ENCODE measurements around the gene MLXIPL. TPM values are rescaled to one million over a fixed set of nuclear protein-coding genes. Genes with fewer than 3 reads are reported as not detected.
A peak's percentile ranks its signal among the peaks of the same experiment; 100 is the strongest.
"Not testable (repeated sequence)": the region's sequence is repeated elsewhere in the genome, so short reads cannot be mapped to it uniquely, and the experiment has no call there.

MLXIPL gene
- total RNA-seq, 2 experiments from 2014 or later: not detected

DNA sequence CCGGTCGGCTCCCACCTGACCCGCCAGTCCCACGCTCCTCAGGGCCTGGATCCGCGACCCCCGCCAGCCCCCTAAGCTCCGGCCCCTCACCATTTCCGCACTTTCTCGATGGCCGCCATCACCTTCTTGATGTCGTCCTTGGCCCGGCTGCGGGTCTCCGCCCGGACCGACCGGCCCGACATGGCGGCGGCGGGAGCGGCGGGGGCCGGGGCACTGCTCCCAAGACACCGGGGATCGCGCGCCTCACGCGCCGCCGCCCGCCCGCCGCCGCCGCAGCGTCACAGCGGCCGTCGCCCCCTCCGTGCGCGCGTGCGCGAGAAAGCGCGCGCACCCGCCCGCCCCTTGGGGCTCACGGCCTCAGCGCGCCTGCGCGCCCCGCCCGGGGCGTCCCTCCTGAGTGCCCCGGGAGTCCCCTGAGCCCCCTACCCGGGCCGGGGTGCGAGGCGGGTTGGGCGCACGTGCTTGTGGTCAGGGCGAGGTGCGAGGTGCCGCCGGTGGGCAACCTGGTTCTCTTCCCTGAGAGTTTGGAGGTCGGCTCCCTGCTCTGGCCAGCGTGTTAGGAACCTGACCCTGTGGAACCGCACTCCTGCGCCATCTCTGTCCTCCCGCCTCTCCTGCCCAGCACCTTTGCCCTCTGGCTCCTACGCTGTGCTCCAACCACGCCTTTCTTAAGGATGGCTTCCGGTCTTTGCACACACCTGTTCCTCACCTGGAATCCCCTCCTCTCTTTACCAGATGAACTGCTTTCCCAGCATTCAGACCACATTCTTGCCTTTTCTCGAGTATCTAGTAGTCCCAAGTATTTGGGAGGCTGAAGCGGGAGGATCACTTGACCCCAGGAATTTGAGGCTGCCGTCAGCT is 66.7 kb downstream of the MLXIPL start, which contains the start of gene BCL7B:
Gene BCL7B (minus strand): TSS at position 294 of the 861 bp plus-strand sequence. CDS start 112 bp downstream, at position 182.
- no peaks in the 10 kb centered on the region for H3K27me3 Mint-ChIP-seq
- intact Hi-C loops (cut with micrococcal nuclease): loop anchor here (2.0 kb wide), 1 partner anchor 35 kb away; the partner anchor contains the start of gene BAZ1B
- TF ChIP-seq, protein P1, sequence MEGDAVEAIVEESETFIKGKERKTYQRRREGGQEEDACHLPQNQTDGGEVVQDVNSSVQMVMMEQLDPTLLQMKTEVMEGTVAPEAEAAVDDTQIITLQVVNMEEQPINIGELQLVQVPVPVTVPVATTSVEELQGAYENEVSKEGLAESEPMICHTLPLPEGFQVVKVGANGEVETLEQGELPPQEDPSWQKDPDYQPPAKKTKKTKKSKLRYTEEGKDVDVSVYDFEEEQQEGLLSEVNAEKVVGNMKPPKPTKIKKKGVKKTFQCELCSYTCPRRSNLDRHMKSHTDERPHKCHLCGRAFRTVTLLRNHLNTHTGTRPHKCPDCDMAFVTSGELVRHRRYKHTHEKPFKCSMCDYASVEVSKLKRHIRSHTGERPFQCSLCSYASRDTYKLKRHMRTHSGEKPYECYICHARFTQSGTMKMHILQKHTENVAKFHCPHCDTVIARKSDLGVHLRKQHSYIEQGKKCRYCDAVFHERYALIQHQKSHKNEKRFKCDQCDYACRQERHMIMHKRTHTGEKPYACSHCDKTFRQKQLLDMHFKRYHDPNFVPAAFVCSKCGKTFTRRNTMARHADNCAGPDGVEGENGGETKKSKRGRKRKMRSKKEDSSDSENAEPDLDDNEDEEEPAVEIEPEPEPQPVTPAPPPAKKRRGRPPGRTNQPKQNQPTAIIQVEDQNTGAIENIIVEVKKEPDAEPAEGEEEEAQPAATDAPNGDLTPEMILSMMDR (IDR thresholded peaks at IDR 0.05): no peak

DNA sequence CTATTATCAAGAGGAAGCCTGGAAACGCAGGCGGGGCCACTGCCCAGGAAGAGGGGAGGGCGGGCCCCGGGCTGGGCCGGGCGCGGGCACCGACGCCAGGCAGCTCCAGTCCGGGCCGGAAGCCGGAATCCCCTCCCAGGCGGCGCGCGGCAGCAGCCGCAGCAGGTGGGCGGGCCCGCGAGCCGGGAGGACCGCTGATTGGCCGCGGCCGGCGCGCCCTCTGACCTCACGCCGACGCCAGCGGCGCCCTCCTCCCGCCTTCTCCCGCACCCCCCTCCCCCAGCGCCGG is 67.3 kb downstream of the MLXIPL start:
- Mint-ChIP-seq H3K4me1 (ENCODE audit: low read depth) (peaks cover 40% of the 10 kb centered on the region), H3K27ac (peak overlapping the region; percentile 93), H3K9me3 (no peaks in the 10 kb centered on the region), H3K4me3 (peak overlapping the region; percentile 88), H3K27me3 (no peaks in the 10 kb centered on the region), H3K36me3 (ENCODE audit: low read depth) (peaks cover 19% of the 10 kb centered on the region)
- peak; percentile 93 for DNase-seq
- peak; percentile 92 for ATAC-seq
- ChIA-PET POLR2A (interaction anchor here (0.6 to 4.6 kb wide), 14 partner anchors 9 to 202 kb away, joined by 3 to 31 read pairs (median 4); partner anchors contain the start of genes BAZ1B and TBL2), CTCF (interaction anchor here (1.3 kb wide), 2 partner anchors 9 to 145 kb away, joined by 3 to 5 read pairs; no protein-coding TSS in a partner anchor)
- intact Hi-C loops (cut with micrococcal nuclease): loop anchor here (2.0 kb wide), 1 partner anchor 34 kb away; the partner anchor contains the start of gene BAZ1B
- TF ChIP-seq, protein P1 (IDR thresholded peaks at IDR 0.05): no peak

More for the DNA sequence above, 66.7 kb downstream of the MLXIPL start, which contains the start of gene BCL7B:
- H3K27ac Mint-ChIP-seq: peak within 1 kb of the TSS; percentile 96
- ATAC-seq (peak; percentile 64), DNase-seq (peak; percentile 75)
- ChIA-PET CTCF (interaction anchor here (0.9 to 1.3 kb wide), 2 partner anchors 9 to 35 kb away, joined by 3 to 5 read pairs; no protein-coding TSS in a partner anchor), POLR2A (interaction anchor here (0.7 to 4.6 kb wide), 10 partner anchors 9 to 203 kb away, joined by 3 to 31 read pairs (median 5); partner anchors contain the start of genes BAZ1B and TBL2)
- H3K9me3 Mint-ChIP-seq: no peaks in the 10 kb centered on the region
- H3K4me3 Mint-ChIP-seq: peak within 1 kb of the TSS; percentile 88
- H3K36me3 Mint-ChIP-seq (ENCODE audit: low read depth): peaks cover 16% of the 10 kb centered on the region
- H3K4me1 Mint-ChIP-seq (ENCODE audit: low read depth): peaks cover 38% of the 10 kb centered on the region

DNA sequence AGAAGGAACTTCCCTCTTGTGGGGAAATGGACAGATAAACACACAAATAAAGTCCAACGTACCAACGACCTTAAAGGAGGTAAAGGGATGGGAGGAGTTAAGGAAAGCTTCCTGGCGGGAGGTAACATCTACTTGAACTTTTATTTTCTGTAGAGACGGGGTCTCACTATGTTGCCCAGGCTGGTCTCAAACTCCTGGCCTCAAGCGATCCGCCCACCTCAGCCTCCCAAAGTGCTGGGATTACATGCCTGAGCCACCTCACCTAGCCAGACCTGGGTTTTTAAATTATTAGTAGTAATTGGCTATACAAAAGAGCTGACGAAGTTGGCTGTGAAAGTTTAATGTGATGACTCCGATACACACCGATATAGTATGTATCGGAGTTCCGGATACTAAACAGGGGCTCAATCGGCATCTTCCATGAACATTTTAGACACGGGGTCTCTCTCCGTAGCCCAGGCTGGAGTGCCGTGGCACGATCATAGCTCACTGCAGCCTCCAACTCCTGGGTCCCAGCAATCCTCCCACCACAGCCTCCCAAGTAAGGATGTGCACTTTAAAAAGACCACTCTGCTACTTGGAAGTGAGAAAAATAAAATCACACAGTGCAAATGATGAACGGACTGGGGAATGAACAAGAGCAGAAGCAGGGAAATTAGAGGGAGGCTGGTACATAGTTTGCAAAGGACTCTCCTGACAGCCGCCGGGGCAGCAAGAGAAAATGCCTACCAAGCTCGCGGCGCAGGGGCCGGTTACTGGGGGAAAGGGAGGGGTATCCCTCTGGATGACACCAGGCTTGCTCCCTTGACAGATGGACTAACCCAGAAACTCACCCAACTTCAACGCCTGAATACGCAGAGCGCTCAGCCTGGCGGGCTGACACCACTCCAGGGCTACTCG is 67.9 kb downstream of the MLXIPL start:
- TF ChIP-seq, protein P1 (IDR thresholded peaks at IDR 0.05): no peak
- intact Hi-C loops (cut with micrococcal nuclease): loop anchor here (2.0 kb wide), 1 partner anchor 34 kb away; the partner anchor contains the start of gene BAZ1B
- H3K9me3 Mint-ChIP-seq: no peaks in the 10 kb centered on the region

DNA sequence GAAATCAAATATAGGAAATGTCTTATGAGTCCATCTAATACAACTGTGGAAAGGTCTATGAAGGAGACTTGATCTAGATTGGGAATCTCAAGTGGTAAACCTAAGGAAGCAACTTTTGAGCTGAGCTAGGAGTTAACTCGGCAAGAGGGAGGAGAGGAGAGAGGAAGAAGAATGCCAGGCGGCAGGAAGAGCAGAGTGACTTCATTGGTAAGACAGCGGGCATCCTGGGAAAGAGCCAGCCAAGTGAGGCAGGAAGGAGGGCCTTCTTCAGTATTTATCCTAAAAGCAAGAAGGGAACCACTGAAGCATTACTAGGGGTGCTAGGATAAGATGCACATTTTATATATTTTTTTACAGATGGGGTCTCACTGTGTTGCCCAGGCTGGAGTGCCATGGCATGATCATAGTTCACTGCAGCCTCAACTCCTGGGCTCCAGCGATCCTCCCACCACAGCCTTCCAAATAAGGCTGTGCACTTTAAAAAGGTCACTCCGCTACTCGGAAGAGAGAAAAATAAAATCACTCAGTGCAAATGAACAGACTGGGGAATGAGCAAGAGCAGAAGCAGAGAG is 68.8 kb downstream of the MLXIPL start:
- no peak for ATAC-seq
- peak overlapping the region; percentile 88 for H3K4me3 Mint-ChIP-seq
- intact Hi-C loops (cut with micrococcal nuclease): no loop called here

More for the DNA sequence above, 67.9 kb downstream of the MLXIPL start:
- ChIA-PET POLR2A (interaction anchor here (0.6 to 4.6 kb wide), 14 partner anchors 9 to 201 kb away, joined by 3 to 31 read pairs (median 4); partner anchors contain the start of genes BAZ1B and TBL2), CTCF (interaction anchor here (0.7 to 1.3 kb wide), 3 partner anchors 10 to 146 kb away, joined by 3 to 5 read pairs (median 3); no protein-coding TSS in a partner anchor)
- Mint-ChIP-seq H3K4me3 (peak overlapping the region; percentile 88), H3K4me1 (ENCODE audit: low read depth) (peaks cover 41% of the 10 kb centered on the region), H3K27me3 (no peaks in the 10 kb centered on the region), H3K36me3 (ENCODE audit: low read depth) (peaks cover 20% of the 10 kb centered on the region), H3K27ac (peak overlapping the region; percentile 80)
- no peak for ATAC-seq
- DNase-seq: no peak

DNA sequence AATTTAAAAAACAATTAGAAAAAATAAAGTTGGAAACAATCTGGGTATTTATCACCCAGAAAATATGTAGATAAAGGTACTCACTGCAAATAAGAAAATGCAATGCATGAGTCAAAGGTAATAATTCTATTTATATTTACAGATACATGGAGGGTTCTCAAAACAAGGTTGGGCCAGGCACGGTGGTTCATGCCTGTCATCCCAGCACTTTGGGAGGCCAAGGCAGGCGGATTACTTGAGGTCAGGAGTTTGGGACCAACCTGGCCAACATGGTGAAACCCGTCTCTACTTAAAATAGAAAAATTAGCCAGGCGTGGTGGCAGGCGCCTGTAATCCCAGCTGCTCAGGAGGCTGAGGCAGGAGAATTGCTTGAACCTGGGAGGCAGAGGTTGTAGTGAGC is 74.2 kb downstream of the MLXIPL start:
- H3K4me1 Mint-ChIP-seq (ENCODE audit: low read depth): peaks cover 40% of the 10 kb centered on the region
- DNase-seq; H3K27me3 Mint-ChIP-seq; H3K27ac Mint-ChIP-seq; ATAC-seq; intact Hi-C loops (cut with micrococcal nuclease); H3K4me3 Mint-ChIP-seq; H3K9me3 Mint-ChIP-seq: not testable (repeated sequence)
- CTCF ChIA-PET: interaction anchor here (0.9 to 1.3 kb wide), 2 partner anchors 22 to 57 kb away, joined by 4 read pairs; no protein-coding TSS in a partner anchor
- POLR2A ChIA-PET: interaction anchor here (1.3 kb wide), 1 partner anchor 12 kb away, joined by 4 read pairs; no protein-coding TSS in a partner anchor
- peaks cover 26% of the 10 kb centered on the region for H3K36me3 Mint-ChIP-seq (ENCODE audit: low read depth)

More for the DNA sequence above, 68.8 kb downstream of the MLXIPL start:
- POLR2A ChIA-PET: interaction anchor here (1.0 to 3.4 kb wide), 5 partner anchors 9 to 34 kb away, joined by 3 to 31 read pairs (median 5); partner anchors contain the start of gene BAZ1B
- TF ChIP-seq, protein P1 (IDR thresholded peaks at IDR 0.05): no peak
- no peaks in the 10 kb centered on the region for H3K27me3 Mint-ChIP-seq
- H3K4me1 Mint-ChIP-seq (ENCODE audit: low read depth): peaks cover 41% of the 10 kb centered on the region
- CTCF ChIA-PET: interaction anchor here (0.9 kb wide), 1 partner anchor 299 kb away, joined by 3 read pairs; no protein-coding TSS in a partner anchor
- peaks cover 23% of the 10 kb centered on the region for H3K36me3 Mint-ChIP-seq (ENCODE audit: low read depth)
- no peaks in the 10 kb centered on the region for H3K9me3 Mint-ChIP-seq
- H3K27ac Mint-ChIP-seq: peak overlapping the region; percentile 67
- DNase-seq: no peak

Data from activated CD8-positive, alpha-beta T cell treated with anti-CD3 and anti-CD28 coated beads for 36 hours (primary cell).